NCI-H1694 (cell line): ENCODE measurements around the gene COL28A1.

Experiments
- DNase-seq: peaks from one replicate; lab custom pipeline; 2025; lab: John Stamatoyannopoulos, UW

Gene COL28A1

DNA sequence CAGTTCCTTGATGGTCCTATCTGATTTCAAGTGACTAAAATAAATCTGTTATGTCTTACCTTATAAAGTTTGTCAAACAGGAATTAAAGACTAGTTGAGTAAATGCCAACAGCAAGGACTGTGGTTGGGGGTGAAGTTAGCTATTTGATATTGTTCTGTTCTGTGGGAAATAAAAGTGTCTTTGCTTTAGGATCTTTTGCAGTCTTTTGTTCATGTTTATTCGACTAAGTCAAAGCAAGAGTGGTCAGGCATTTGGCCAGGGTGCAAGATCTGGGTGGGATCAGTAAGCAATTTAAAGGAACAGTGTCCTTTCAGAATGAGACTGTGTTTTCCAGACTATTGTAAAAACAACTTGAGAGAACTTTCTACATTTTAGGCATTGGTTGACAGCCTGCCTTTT, at the start of gene COL28A1:
COL28A1 (minus strand) TSS at position 183 of the 400 bp plus-strand sequence. CDS start 2,998 bp downstream, outside the sequence.
- DNase-seq: no peak

DNA sequence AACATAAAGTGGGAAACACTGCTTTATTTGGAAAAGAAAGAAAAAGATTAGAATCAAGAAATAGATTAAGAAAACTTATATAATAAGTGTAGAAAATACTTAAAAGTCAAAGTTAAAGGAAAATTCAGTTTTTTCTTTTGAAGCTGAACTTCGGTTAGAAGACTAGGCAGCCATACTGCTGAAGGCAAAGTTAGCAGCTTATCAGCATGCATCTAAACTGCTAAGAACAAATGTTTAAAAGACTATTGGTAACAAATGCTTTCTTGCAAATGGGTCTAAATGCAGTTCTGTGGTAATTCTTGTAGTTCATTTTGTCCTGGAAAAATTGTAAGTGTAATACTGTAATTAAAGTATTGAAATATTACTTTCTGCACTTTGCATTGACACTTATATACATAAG, 49.0 kb upstream of the COL28A1 start:
- DNase-seq: no peak

DNA sequence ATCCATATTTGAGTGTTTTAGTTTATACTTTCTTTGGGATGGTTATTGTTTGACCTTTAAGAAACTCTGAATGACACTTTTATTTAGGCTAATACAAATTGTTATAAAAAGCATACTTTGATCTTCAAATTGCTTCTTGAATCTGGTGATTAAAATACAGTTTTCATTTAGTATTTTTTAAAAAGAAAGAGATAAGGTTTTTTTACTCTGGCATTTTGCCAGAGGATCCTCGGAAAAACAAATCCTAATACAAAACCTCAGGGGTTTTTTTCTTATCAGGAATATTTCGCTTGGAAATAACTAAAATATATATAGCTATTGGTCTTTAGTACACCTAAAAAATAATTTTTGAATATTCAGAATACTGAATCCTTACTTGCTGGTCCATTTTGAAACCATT, 48.1 kb upstream of the COL28A1 start:
- DNase-seq: no peak

DNA sequence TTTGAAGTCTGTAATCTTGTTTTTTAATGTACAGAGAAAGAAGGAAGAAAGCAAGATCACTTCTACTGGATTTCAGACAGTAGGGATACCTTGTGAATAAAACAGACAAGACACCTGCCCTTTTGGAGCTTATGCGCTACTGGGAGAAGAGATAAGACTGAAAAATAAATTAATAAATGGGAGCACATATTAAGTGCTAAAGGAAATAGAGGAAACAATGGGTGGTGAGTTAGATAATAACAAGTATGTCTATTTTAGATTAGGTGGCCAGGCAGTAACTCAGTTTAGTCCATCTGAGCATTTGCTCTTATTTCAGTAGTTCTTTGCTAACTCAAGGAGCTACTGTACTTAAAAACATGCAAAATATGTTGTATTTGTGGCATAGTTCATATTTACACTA, 46.9 kb upstream of the COL28A1 start:
- no peak for DNase-seq

GRCh38 chr7:7581531-7582179, 46.0 kb upstream of the COL28A1 start:
- DNase-seq: no peak

DNA sequence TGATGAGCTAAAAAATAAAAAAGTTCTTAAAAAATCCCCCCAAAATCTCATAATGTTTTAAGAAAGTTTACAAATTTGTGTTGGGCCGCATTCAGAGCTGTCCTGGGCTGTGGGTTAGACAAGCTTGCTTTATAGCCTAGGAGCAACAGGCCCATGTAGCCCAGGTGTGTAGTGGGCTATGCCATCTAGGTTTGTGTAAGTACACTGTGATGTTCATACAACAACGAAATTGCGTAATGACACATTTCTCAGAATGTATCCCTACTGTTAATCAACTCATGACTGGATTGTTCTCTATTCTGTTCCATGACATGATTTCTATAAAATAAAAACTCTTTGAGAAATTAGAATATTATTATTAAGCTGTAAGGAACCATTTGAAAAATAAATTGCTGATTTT, 44.0 kb upstream of the COL28A1 start:
- no peak for DNase-seq

- no peak for DNase-seq
Observed at GRCh38 chr7:7577888-7578287, 42.2 kb upstream of the COL28A1 start.

DNA sequence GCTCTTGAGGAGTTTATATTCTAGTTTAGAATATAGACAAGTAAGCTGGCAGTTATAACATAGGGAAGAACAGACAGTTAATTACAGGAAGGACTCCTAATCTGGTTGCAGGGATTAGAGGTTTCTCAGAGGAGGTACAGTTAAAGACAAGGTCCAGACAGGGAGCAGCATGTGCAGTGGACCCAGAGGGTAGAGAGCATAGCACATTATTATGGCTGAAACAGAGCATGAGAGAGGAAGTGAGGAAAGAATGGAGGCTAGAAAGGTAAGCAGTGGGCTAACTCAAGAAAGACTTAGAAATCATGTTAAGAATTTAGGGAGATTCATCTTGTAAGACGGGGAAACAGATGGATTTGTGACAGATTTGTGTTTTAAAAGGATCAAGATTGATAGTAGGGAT, 40.7 kb upstream of the COL28A1 start:
- DNase-seq: no peak

DNA sequence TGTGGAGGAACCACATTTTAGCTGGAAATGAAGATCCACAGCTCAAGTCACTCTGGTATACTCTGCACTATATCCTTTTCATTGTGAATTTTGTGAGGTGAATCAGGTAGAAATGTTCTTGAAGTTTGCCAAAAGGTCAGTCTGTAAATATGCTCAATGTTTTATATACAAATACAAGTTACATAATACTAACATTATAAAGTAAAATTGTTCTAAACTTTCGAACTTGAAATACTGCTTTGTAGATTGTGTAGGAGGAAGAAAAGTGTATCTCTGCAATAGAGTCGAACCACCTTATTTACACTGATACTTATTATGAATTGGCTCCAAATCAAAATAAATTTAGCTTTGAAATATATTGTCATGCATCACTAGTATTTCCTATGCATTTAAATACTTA, 38.0 kb upstream of the COL28A1 start:
- no peak for DNase-seq

- DNase-seq: no peak
Observed at GRCh38 chr7:7570584-7570983, 34.9 kb upstream of the COL28A1 start.

DNA sequence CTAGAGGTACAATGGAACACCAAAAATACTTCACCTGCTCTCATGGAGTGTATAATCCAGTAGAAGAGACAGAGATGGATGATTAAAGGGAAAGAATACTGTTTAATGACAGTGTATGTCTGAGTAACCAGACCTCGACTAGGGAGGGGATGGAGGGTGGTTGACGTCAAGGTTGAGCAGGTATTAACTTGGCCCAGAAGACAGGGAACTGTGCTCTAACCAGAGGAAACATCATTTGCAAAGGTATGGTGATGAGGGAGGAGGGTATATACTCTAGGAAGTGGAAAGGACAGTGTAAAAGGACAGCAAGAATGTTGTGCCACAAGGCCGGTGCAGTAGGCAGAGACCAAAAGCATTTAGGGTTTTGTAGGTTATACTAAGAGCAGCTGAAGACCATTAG, 33.9 kb upstream of the COL28A1 start:
- DNase-seq: no peak

DNA sequence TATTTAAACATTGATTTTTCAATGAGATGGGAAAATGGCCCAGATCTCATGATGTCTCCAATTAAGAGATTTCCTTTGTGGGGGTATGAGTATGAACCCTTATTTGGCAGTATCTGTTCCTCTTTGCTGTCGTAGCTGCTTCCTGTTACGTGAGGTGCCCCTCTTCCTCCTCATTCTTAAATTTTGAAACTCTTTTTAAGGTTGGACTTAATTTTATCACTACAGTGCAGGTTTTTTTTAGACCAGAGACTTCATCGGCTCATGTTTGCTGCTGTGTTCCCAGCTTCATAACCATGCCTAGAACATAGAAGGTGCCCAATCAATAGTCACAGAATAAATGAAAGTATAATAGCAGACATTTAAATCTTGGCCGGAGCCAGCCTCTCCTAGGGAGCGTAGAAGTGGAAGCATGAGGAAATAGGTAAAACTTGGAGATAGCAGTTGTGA, 33.4 kb upstream of the COL28A1 start:
- DNase-seq: no peak

- no peak for DNase-seq
Observed at GRCh38 chr7:7568553-7568952, 32.9 kb upstream of the COL28A1 start.

DNA sequence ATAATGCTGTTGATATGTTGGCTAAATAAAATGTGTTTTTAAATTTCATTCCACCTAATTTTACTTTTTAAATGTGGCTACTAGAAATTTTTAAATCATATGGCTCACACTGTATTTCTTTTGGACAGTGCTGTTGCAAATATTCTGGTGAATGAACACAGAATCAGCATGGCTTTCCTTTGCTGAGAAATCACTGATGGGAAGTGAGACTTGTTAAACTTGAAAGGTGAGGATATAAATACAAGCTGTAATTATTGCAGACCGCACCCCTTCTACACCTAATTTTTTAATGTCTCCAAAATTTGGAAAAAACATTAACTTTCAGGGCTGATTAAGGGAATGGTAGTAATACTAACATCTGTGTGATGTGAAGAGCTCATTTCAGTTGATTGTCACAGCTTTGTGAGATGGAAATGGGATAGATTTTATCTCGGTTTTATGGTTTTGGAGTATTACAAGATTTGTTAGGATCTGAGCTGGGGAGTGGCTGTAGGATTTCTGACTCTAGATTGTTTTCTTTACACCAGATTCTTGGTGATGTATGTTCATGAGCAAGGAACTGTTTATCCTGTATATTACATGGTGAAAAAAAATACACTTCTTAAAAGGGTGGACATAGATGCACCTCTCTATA, 32.3 kb upstream of the COL28A1 start:
- no peak for DNase-seq

- no peak for DNase-seq
Observed at GRCh38 chr7:7566651-7567611, 31.3 kb upstream of the COL28A1 start, which contains the start of gene MIOS. Gene MIOS, plus strand, starts transcription at chr7:7566884. Its CDS starts 5,592 bp downstream, at chr7:7572476.

DNA sequence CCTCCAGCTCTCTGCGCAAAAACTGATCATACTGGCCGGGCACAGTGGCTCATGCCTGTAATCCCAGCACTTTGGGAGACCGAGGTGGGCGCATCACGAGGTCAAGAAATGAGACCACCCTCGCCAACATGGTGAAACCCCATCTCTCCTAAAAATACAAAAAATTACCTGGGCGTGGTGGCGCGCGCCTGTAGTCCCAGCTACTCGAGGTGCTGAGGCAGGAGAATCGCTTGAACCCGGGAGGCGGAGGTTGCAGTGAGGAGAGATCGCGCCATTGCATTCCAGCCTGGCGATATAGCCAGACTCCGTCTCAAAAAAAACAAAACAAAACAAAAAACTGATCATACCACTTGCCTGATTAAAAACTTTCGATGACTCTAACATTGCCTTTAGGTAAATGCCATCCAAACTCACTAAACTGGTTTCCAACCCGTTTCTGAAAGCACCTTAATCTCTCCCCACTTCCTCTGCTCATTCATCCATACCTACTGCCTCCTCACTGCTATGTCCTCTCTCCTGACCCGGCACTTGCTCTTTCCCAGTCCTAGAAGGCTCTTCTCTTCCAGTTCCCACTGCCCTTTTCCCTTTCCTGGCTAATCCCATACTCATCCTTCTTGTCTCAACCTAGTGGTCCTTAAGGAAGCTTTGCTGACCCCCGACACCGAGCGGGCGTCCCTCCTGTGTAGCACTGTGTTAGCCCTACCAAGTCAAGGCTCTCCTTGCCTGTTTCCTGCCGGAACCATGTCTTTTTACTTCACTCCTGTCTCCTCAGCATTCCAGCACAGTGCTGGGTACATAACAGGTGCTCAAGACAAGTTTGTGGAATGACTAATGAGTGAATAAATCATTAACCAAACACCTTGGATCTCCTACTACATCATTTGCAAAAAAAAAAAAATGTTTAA, 30.3 kb upstream of the COL28A1 start:
- no peak for DNase-seq

GRCh38 chr7:7565018-7565680, 29.5 kb upstream of the COL28A1 start:
- no peak for DNase-seq

- no peak for DNase-seq
Observed at GRCh38 chr7:7564323-7564780, 28.7 kb upstream of the COL28A1 start.

DNA sequence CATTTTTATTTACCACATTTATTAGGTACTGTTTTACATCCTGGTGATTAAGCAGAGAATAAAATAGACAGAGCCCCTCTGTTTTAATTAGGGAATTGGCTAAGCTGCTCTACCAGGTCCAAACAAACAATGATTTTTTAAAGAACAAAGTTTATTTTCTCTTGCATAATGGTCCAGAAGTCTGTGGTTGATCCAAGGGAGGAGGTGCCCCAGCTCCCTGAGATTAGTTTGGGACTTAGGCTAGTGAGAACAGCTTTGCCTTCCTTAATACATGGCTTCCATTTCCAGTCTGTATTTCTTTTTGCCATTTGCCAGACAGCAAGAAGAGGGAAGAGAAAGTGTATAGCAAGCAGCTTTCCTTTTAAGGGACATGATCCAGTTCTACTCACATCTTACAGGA, 28.1 kb upstream of the COL28A1 start:
- DNase-seq: no peak

- DNase-seq: no peak
Observed at GRCh38 chr7:7563269-7563668, 27.6 kb upstream of the COL28A1 start.

GRCh38 chr7:7562736-7563135, 27.1 kb upstream of the COL28A1 start:
- DNase-seq: no peak
